B cell (primary cell): ENCODE data around the gene OSGEP.

ENCODE experiments used
- CTCF ChIP-seq: fragments of 200-600 bp; IDR thresholded peaks from one replicate; pipeline ENCODE4 v1.8.0; 2022; ENCODE audit warnings: antibody characterized with exemption, mild to moderate bottlenecking
- EZH2 ChIP-seq: IDR thresholded peaks from 2 replicates; pipeline ENCODE4 v1.6.1; 2012; ENCODE audit warnings: borderline replicate concordance, low read depth, mild to moderate bottlenecking, moderate library complexity, low read length; ENCODE audit not compliant: insufficient read depth, poor library complexity, severe bottlenecking

- no peak for TF ChIP-seq EZH2
- no peak for TF ChIP-seq CTCF
These were observed 54.0 kb downstream of the OSGEP start for GRCh38 chr14:20400589-20400964.
